Limb (tissue), 2 donors: ENCODE measurements around the gene GLDN.
"Not testable (repeated sequence)": the region's sequence is repeated elsewhere in the genome, so short reads cannot be mapped to it uniquely, and the experiment has no call there.

ENCODE experiments used
- DNase-seq, 2 donors: peaks; one replicate each; pipeline ENCODE4 v3.0.0-alpha.2; 2016; ENCODE audit errors: extremely low spot score in 2 of 2

Gene GLDN

GRCh38 chr15:51387699-51388041 lies 46.2 kb downstream of the GLDN start:
- DNase-seq: no peak

- no peak for DNase-seq
These were observed 47.3 kb downstream of the GLDN start for GRCh38 chr15:51388726-51389125.

GRCh38 chr15:51390241-51390965 lies 48.9 kb downstream of the GLDN start:
- DNase-seq: no peak

GRCh38 chr15:51390966-51391422 lies 49.5 kb downstream of the GLDN start:
- DNase-seq: no peak

GRCh38 chr15:51396921-51397320 lies 55.5 kb downstream of the GLDN start:
- DNase-seq: no peak

GRCh38 chr15:51398626-51399025 lies 57.2 kb downstream of the GLDN start:
- DNase-seq: no peak

- no peak for DNase-seq
These were observed 59.8 kb downstream of the GLDN start for GRCh38 chr15:51401051-51401780.

GRCh38 chr15:51401872-51402517 lies 60.5 kb downstream of the GLDN start:
- DNase-seq: no peak

GRCh38 chr15:51403072-51403878 lies 61.8 kb downstream of the GLDN start:
- DNase-seq: peak in 1 of 2 donors; percentile 48

GRCh38 chr15:51403946-51404695 lies 62.7 kb downstream of the GLDN start:
- no peak for DNase-seq

GRCh38 chr15:51405693-51406523 lies 64.5 kb downstream of the GLDN start:
- no peak for DNase-seq

GRCh38 chr15:51414256-51414860 lies 72.9 kb downstream of the GLDN start:
- no peak for DNase-seq

- DNase-seq: no peak
These were observed 74.7 kb downstream of the GLDN start for GRCh38 chr15:51416129-51416528.

GRCh38 chr15:51423040-51423439 lies 81.6 kb downstream of the GLDN start:
- not testable (repeated sequence) for DNase-seq

- no peak for DNase-seq
These were observed 83.3 kb downstream of the GLDN start for GRCh38 chr15:51424780-51425179.

GRCh38 chr15:51425517-51426040 lies 84.1 kb downstream of the GLDN start:
- DNase-seq: no peak

GRCh38 chr15:51438526-51438925 lies 97.1 kb downstream of the GLDN start:
- no peak for DNase-seq

- no peak for DNase-seq
These were observed 101.9 kb downstream of the GLDN start for GRCh38 chr15:51443282-51443914.

- DNase-seq: no peak
These were observed 102.7 kb downstream of the GLDN start for GRCh38 chr15:51444112-51444511.
